H1 (cell line): Measurements from ENCODE around the gene ARHGEF16. TPM values are rescaled to one million over a fixed set of nuclear protein-coding genes. Genes with fewer than 3 reads are reported as not detected.

Experiments
- JUN ChIP-seq: IDR thresholded peaks from 2 replicates; pipeline ENCODE4 v1.6.1; 2011; ENCODE audit warnings: low read depth, mild to moderate bottlenecking, improper control_type of control experiment, low read length
- SRF ChIP-seq: IDR thresholded peaks from 2 replicates; pipeline ENCODE4 v1.6.1; 2011; ENCODE audit warnings: mild to moderate bottlenecking, low read depth, low read length, moderate library complexity
- polyA plus RNA-seq, 7 experiments: library from polyadenylated mRNA; depleted of rRNA in 3 of 7; stranded (reverse) in 5 of 7; unstranded in 2 of 7; fragments of >200 nt in 5 of 7; fragments of 200-250 nt in 2 of 7; gene quantifications; 1 replicate in 5 of 7; 2 replicates in 1 of 7; 4 replicates in 1 of 7; pipeline versions ENCODE4 v1.2.1 to v1.2.3, GENCODE V29; 2011 to 2013; ENCODE audit warnings: missing spikeins in 2 of 7, mixed read lengths in 2 of 7
- total RNA-seq: library from RNA; stranded (reverse); fragmentation: NEBNext Ultra II Directional; extraction: Animal tissue kit (Norgen Biotek cat#: 25700); gene quantifications from 2 replicates; pipeline ENCODE4 v1.2.1, GENCODE V29; 2021

Gene ARHGEF16
- total and polyA plus RNA-seq, 2 of the 8 experiments (the other 6 are each of a cell fraction or from before 2014, with no cell fraction given) = 18.3 to 20.7 TPM

- TF ChIP-seq JUN (no peak), SRF (no peak)
Measured at GRCh38 chr1:3438661-3439180, 15.7 kb upstream of the ARHGEF16 start (continued).
